ENCODE results near the gene CERS2.

The CERS2 gene

GRCh38 chr1:150969626-150970025, 5.0 kb downstream of the CERS2 start:
- H3K9me3 ChIP-seq (ENCODE audit: control insufficient read depth, insufficient read depth, low read depth, low read length): no peaks in the 10 kb centered on the region
- TF ChIP-seq ZNF121 (tag by site-specific recombination; IDR thresholded peaks at IDR 0.05) (no peak), ZNF626 (tag by site-specific recombination; IDR thresholded peaks at IDR 0.05) (no peak), ZNF555 (tag by site-specific recombination; conservative IDR thresholded peaks at IDR 0.05) (no peak), GLIS1 (tag by site-specific recombination; IDR thresholded peaks at IDR 0.05) (no peak), ZNF548 (tag by site-specific recombination; IDR thresholded peaks at IDR 0.05) (no peak), ZNF529 (tag by site-specific recombination; IDR thresholded peaks at IDR 0.05; ENCODE audit: insufficient replicate concordance) (no peak), ZNF214 (tag by site-specific recombination; IDR thresholded peaks at IDR 0.05; ENCODE audit: borderline replicate concordance) (no peak), ZBTB17 (tag by site-specific recombination; IDR thresholded peaks at IDR 0.05) (no peak), ZFHX2 (tag by site-specific recombination; conservative IDR thresholded peaks at IDR 0.05) (no peak), ZNF544 (tag by site-specific recombination; IDR thresholded peaks at IDR 0.05) (no peak), ZNF629 (tag by site-specific recombination; IDR thresholded peaks at IDR 0.05) (no peak), SCRT1 (tag by site-specific recombination; IDR thresholded peaks at IDR 0.05; ENCODE audit: borderline replicate concordance) (no peak), ZNF324 (tag by site-specific recombination; IDR thresholded peaks at IDR 0.05) (no peak), ZNF580 (tag by site-specific recombination; IDR thresholded peaks at IDR 0.05) (no peak), ZNF488 (tag by site-specific recombination; IDR thresholded peaks at IDR 0.05) (no peak)
- TF ChIP-seq, protein P1, sequence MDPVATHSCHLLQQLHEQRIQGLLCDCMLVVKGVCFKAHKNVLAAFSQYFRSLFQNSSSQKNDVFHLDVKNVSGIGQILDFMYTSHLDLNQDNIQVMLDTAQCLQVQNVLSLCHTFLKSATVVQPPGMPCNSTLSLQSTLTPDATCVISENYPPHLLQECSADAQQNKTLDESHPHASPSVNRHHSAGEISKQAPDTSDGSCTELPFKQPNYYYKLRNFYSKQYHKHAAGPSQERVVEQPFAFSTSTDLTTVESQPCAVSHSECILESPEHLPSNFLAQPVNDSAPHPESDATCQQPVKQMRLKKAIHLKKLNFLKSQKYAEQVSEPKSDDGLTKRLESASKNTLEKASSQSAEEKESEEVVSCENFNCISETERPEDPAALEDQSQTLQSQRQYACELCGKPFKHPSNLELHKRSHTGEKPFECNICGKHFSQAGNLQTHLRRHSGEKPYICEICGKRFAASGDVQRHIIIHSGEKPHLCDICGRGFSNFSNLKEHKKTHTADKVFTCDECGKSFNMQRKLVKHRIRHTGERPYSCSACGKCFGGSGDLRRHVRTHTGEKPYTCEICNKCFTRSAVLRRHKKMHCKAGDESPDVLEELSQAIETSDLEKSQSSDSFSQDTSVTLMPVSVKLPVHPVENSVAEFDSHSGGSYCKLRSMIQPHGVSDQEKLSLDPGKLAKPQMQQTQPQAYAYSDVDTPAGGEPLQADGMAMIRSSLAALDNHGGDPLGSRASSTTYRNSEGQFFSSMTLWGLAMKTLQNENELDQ (tag by site-specific recombination; IDR thresholded peaks at IDR 0.05; ENCODE audit: low read depth): no peak
- TF ChIP-seq, protein P2, sequence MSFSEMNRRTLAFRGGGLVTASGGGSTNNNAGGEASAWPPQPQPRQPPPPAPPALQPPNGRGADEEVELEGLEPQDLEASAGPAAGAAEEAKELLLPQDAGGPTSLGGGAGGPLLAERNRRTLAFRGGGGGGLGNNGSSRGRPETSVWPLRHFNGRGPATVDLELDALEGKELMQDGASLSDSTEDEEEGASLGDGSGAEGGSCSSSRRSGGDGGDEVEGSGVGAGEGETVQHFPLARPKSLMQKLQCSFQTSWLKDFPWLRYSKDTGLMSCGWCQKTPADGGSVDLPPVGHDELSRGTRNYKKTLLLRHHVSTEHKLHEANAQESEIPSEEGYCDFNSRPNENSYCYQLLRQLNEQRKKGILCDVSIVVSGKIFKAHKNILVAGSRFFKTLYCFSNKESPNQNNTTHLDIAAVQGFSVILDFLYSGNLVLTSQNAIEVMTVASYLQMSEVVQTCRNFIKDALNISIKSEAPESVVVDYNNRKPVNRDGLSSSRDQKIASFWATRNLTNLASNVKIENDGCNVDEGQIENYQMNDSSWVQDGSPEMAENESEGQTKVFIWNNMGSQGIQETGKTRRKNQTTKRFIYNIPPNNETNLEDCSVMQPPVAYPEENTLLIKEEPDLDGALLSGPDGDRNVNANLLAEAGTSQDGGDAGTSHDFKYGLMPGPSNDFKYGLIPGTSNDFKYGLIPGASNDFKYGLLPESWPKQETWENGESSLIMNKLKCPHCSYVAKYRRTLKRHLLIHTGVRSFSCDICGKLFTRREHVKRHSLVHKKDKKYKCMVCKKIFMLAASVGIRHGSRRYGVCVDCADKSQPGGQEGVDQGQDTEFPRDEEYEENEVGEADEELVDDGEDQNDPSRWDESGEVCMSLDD (tag by site-specific recombination; IDR thresholded peaks at IDR 0.05): no peak
- TF ChIP-seq, protein P3, sequence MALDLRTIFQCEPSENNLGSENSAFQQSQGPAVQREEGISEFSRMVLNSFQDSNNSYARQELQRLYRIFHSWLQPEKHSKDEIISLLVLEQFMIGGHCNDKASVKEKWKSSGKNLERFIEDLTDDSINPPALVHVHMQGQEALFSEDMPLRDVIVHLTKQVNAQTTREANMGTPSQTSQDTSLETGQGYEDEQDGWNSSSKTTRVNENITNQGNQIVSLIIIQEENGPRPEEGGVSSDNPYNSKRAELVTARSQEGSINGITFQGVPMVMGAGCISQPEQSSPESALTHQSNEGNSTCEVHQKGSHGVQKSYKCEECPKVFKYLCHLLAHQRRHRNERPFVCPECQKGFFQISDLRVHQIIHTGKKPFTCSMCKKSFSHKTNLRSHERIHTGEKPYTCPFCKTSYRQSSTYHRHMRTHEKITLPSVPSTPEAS (tag by site-specific recombination; IDR thresholded peaks at IDR 0.05): no peak
- peaks cover 19% of the 10 kb centered on the region for H3K4me1 ChIP-seq (ENCODE audit: control insufficient read depth, insufficient read depth, low read length)
- ChIA-PET CTCF (interaction anchor here (1.3 to 2.4 kb wide), 3 partner anchors 10 to 26 kb away, joined by 4 to 10 read pairs (median 8); no protein-coding TSS in a partner anchor), POLR2A (interaction anchor here (1.1 to 1.7 kb wide), 2 partner anchors 11 to 12 kb away, joined by 4 read pairs; no protein-coding TSS in a partner anchor)
- H3K36me3 ChIP-seq (ENCODE audit: control insufficient read depth in 2 of 2, insufficient read depth in 1 of 2, low read length in 2 of 2): peaks cover 6 to 47% of the 10 kb centered on the region in 2 experiments; a peak in 2 of 3 replicates
- H3K27ac ChIP-seq (ENCODE audit: extremely low read depth, low read depth, low read length): no peak overlapping the region
- H3K4me3 ChIP-seq (ENCODE audit: low read depth, low read length): no peak overlapping the region

All from HEK293 (cell line).